Osteocyte (in vitro differentiated cells): Measurements from ENCODE around the gene UGT1A3. TPM values are rescaled to one million over a fixed set of nuclear protein-coding genes. Genes with fewer than 3 reads are reported as not detected.

Experiments
- DNase-seq: peaks from one replicate; pipeline ENCODE4 v3.0.0; 2021; ENCODE audit warnings: mixed read lengths; ENCODE audit not compliant: unreplicated experiment; ENCODE audit errors: extremely low spot score
- H3K27ac Mint-ChIP-seq: one replicate; pipeline ENCODE4 v1.8.0; 2021; ENCODE audit warnings: mild to moderate bottlenecking, mixed read lengths; ENCODE audit not compliant: unreplicated experiment
- H3K27me3 Mint-ChIP-seq: one replicate; pipeline ENCODE4 v1.8.0; 2021; ENCODE audit warnings: mixed read lengths; ENCODE audit not compliant: unreplicated experiment
- H3K36me3 Mint-ChIP-seq: one replicate; pipeline ENCODE4 v1.8.0; 2021; ENCODE audit warnings: mixed read lengths; ENCODE audit not compliant: unreplicated experiment
- H3K4me1 Mint-ChIP-seq: one replicate; pipeline ENCODE4 v1.8.0; 2021; ENCODE audit warnings: mixed read lengths; ENCODE audit not compliant: unreplicated experiment
- H3K4me3 Mint-ChIP-seq: one replicate; pipeline ENCODE4 v1.8.0; 2021; ENCODE audit warnings: mild to moderate bottlenecking, moderate library complexity, mixed read lengths; ENCODE audit not compliant: unreplicated experiment
- H3K9me3 Mint-ChIP-seq: one replicate; pipeline ENCODE4 v1.8.0; 2021; ENCODE audit warnings: mixed read lengths; ENCODE audit not compliant: unreplicated experiment
- CTCF ChIP-seq: fragments of 200-600 bp; sonication (generic); IDR thresholded peaks from 2 replicates; pipeline ENCODE4 v1.5.0; 2021; ENCODE audit warnings: antibody characterized with exemption, mild to moderate bottlenecking, moderate library complexity
- total RNA-seq: library from RNA; stranded (reverse); gene quantifications from 2 replicates; pipeline ENCODE4 v1.2.1, GENCODE V29; 2021

The UGT1A3 gene
- total RNA-seq, 1 donor from 2014 or later, result not detected

GRCh38 chr2:233820774-233821105 lies 91.9 kb downstream of the UGT1A3 start:
- H3K9me3 Mint-ChIP-seq, result no peaks in the 10 kb centered on the region
- peaks cover 8% of the 10 kb centered on the region for H3K27me3 Mint-ChIP-seq
- H3K27ac Mint-ChIP-seq, result no peak overlapping the region
- TF ChIP-seq CTCF, result no peak
- H3K4me3 Mint-ChIP-seq, result no peak overlapping the region
- H3K36me3 Mint-ChIP-seq, result no peaks in the 10 kb centered on the region
- peak; percentile 38 for DNase-seq
- peaks cover 19% of the 10 kb centered on the region for H3K4me1 Mint-ChIP-seq

DNA sequence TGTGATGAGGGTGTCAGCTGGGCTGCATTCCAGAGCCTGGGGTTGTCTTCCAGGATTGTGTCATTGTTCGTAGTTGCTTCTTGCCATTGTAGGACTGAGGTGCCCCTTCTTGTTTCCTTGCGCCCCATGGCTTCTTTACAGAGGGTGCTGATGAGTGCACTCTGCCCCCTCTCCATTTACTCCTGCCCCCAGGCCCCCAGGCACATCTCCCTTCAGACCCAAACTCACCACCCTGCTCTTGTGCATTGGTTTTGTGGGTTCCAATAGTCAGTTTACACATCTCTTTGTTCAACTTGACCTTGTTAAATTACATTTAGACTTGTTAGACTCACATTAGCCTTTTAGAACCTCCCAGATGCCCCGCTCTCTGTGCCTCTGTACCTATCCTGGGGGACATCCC lies 92.4 kb downstream of the UGT1A3 start:
- TF ChIP-seq CTCF, result no peak
- DNase-seq, result peak; percentile 63
- Mint-ChIP-seq H3K9me3 (no peaks in the 10 kb centered on the region), H3K4me1 (peaks cover 16% of the 10 kb centered on the region), H3K27me3 (peaks cover 8% of the 10 kb centered on the region), H3K36me3 (no peaks in the 10 kb centered on the region), H3K27ac (no peak overlapping the region), H3K4me3 (no peak overlapping the region)

DNA sequence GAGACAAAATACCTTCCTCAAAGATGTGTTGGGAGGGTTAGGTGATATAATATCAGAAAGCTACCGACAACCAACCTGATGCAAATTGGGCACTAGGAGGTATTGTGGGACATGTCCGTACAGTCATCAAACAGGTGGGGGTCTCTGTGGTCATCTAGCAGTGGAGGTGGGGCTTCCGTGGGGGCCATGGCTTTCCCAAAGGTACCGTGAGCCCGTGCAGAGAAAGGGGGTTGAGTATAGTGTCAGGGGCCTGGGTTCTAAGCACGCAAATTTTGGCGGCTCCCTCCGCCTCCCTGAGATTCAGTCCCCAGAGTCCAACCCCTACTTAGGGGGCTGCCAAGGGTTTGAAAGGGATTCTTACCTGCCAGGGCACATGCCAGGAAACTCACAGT lies 92.9 kb downstream of the UGT1A3 start:
- no peak for TF ChIP-seq CTCF
- H3K27me3 Mint-ChIP-seq, result peaks cover 8% of the 10 kb centered on the region
- peaks cover 1% of the 10 kb centered on the region for H3K9me3 Mint-ChIP-seq
- H3K36me3 Mint-ChIP-seq, result no peaks in the 10 kb centered on the region
- peak; percentile 73 for DNase-seq
- peaks cover 11% of the 10 kb centered on the region for H3K4me1 Mint-ChIP-seq
- no peak overlapping the region for H3K4me3 Mint-ChIP-seq
- H3K27ac Mint-ChIP-seq, result no peak overlapping the region

- peaks cover 4% of the 10 kb centered on the region for H3K9me3 Mint-ChIP-seq
- peak; percentile 83 for DNase-seq
- H3K27me3 Mint-ChIP-seq, result peaks cover 7% of the 10 kb centered on the region
- H3K27ac Mint-ChIP-seq, result no peak overlapping the region
- H3K4me1 Mint-ChIP-seq, result peaks cover 6% of the 10 kb centered on the region
- no peaks in the 10 kb centered on the region for H3K36me3 Mint-ChIP-seq
- no peak overlapping the region for H3K4me3 Mint-ChIP-seq
- no peak for TF ChIP-seq CTCF
Observed at GRCh38 chr2:233822101-233822771, 93.4 kb downstream of the UGT1A3 start.

Other genes with a start within 250 kb of the UGT1A3 start
- gene USP40, start 162.3 kb upstream of the UGT1A3 start, total RNA-seq, result 36.4 and 40.6 TPM in 2 replicates
- not detected in 2 replicates for gene UGT1A8, start 111.4 kb upstream of the UGT1A3 start, total RNA-seq
- not detected in 2 replicates for gene UGT1A10, start 92.6 kb upstream of the UGT1A3 start, total RNA-seq
- not detected in 2 replicates for gene UGT1A9, start 57.1 kb upstream of the UGT1A3 start, total RNA-seq
- not detected in 2 replicates for gene UGT1A7, start 47.1 kb upstream of the UGT1A3 start, total RNA-seq
- not detected in 2 replicates for gene UGT1A6, start 36.2 kb upstream of the UGT1A3 start, total RNA-seq
- not detected in 2 replicates for gene UGT1A5, start 16.1 kb upstream of the UGT1A3 start, total RNA-seq
- gene UGT1A4, start 10.3 kb upstream of the UGT1A3 start, total RNA-seq, result not detected in 2 replicates
- gene UGT1A1, start 31.2 kb downstream of the UGT1A3 start, total RNA-seq, result not detected in 2 replicates
- not detected in 2 replicates for gene MROH2A, start 49.3 kb downstream of the UGT1A3 start, total RNA-seq
- gene HJURP, start 125.5 kb downstream of the UGT1A3 start, total RNA-seq, result 7.7 and 7.9 TPM in 2 replicates
- not detected in 2 replicates for gene TRPM8, start 188.3 kb downstream of the UGT1A3 start, total RNA-seq